Activated T-helper 2 cell treated with anti-CD3 and anti-CD28 coated beads, Interferon-gamma antibody, Interleukin-2, Interleukin-4, amounts not matched to agents 10 μg/mL and 5 μg/mL and 100 μg/mL, durations not matched to agents 14 hours and 24 hours and 36 hours (primary cell): ENCODE measurements around the gene MVD. TPM values are rescaled to one million over a fixed set of nuclear protein-coding genes. Genes with fewer than 3 reads are reported as not detected.
A peak's percentile ranks its signal among the peaks of the same experiment; 100 is the strongest.

Experiments
- DNase-seq: peaks from one replicate; pipeline ENCODE4 v3.0.0; 2021; ENCODE audit warnings: low spot score
- H3K27ac Mint-ChIP-seq: one replicate; pipeline ENCODE4 v1.8.0; 2021; ENCODE audit warnings: mixed read lengths
- H3K27me3 Mint-ChIP-seq: one replicate; pipeline ENCODE4 v1.8.0; 2021; ENCODE audit warnings: low read depth, mixed read lengths
- H3K36me3 Mint-ChIP-seq: one replicate; pipeline ENCODE4 v1.8.0; 2021; ENCODE audit warnings: low read depth, mixed read lengths
- H3K4me1 Mint-ChIP-seq: one replicate; pipeline ENCODE4 v1.8.0; 2021; ENCODE audit warnings: low read depth, mixed read lengths
- H3K4me3 Mint-ChIP-seq: one replicate; pipeline ENCODE4 v1.8.0; 2021; ENCODE audit warnings: low read depth, mild to moderate bottlenecking, moderate library complexity, mixed read lengths
- H3K9me3 Mint-ChIP-seq: one replicate; pipeline ENCODE4 v1.8.0; 2021; ENCODE audit warnings: mixed read lengths
- intact Hi-C: fragments of 100-400 bp; cut with micrococcal nuclease; formaldehyde crosslinking; loops from one replicate; pipeline ENCODE4 v1.15.1; 2023
- total RNA-seq: library from RNA; stranded (reverse); gene quantifications from 2 replicates; pipeline ENCODE4 v1.2.3, GENCODE V29; 2022

Gene MVD
- total RNA-seq, 1 donor from 2014 or later = 132 TPM

GRCh38 chr16:88646345-88647034, 16.4 kb downstream of the MVD start:
- no peak overlapping the region for H3K27ac Mint-ChIP-seq
- H3K27me3 Mint-ChIP-seq = no peaks in the 10 kb centered on the region
- peaks cover 9% of the 10 kb centered on the region for H3K4me1 Mint-ChIP-seq
- intact Hi-C loops = no loop called here
- no peaks in the 10 kb centered on the region for H3K9me3 Mint-ChIP-seq
- H3K4me3 Mint-ChIP-seq = no peak overlapping the region
- DNase-seq = no peak
- H3K36me3 Mint-ChIP-seq = peaks cover 34% of the 10 kb centered on the region

GRCh38 chr16:88645941-88646340, 16.9 kb downstream of the MVD start:
- Mint-ChIP-seq H3K4me3 (no peak overlapping the region), H3K27ac (no peak overlapping the region)

GRCh38 chr16:88645455-88645854, 17.4 kb downstream of the MVD start:
- DNase-seq = no peak
- intact Hi-C loops = no loop called here
- Mint-ChIP-seq H3K4me3 (no peak overlapping the region), H3K9me3 (no peaks in the 10 kb centered on the region), H3K27ac (no peak overlapping the region), H3K4me1 (peaks cover 5% of the 10 kb centered on the region), H3K27me3 (peaks cover 3% of the 10 kb centered on the region), H3K36me3 (peaks cover 29% of the 10 kb centered on the region)

More at GRCh38 chr16:88645941-88646340, 16.9 kb downstream of the MVD start:
- intact Hi-C loops = no loop called here
- peaks cover 5% of the 10 kb centered on the region for H3K4me1 Mint-ChIP-seq
- H3K9me3 Mint-ChIP-seq = no peaks in the 10 kb centered on the region
- H3K36me3 Mint-ChIP-seq = peaks cover 29% of the 10 kb centered on the region
- no peaks in the 10 kb centered on the region for H3K27me3 Mint-ChIP-seq
- no peak for DNase-seq

- DNase-seq = no peak
- peaks cover 19% of the 10 kb centered on the region for H3K36me3 Mint-ChIP-seq
- intact Hi-C loops = no loop called here
- H3K4me1 Mint-ChIP-seq = peaks cover 3% of the 10 kb centered on the region
- no peak overlapping the region for H3K27ac Mint-ChIP-seq
- H3K4me3 Mint-ChIP-seq = no peak overlapping the region
- peaks cover 9% of the 10 kb centered on the region for H3K27me3 Mint-ChIP-seq
- H3K9me3 Mint-ChIP-seq = no peaks in the 10 kb centered on the region
Observed at GRCh38 chr16:88643644-88643932, 19.3 kb downstream of the MVD start.

- no peak for DNase-seq
- intact Hi-C loops = no loop called here
- peaks cover 19% of the 10 kb centered on the region for H3K36me3 Mint-ChIP-seq
- H3K4me1 Mint-ChIP-seq = peaks cover 5% of the 10 kb centered on the region
- no peak overlapping the region for H3K27ac Mint-ChIP-seq
- peaks cover 11% of the 10 kb centered on the region for H3K27me3 Mint-ChIP-seq
- no peak overlapping the region for H3K4me3 Mint-ChIP-seq
- no peaks in the 10 kb centered on the region for H3K9me3 Mint-ChIP-seq
Observed at GRCh38 chr16:88642881-88643643, 19.8 kb downstream of the MVD start.

- H3K4me3 Mint-ChIP-seq = no peak overlapping the region
- no peak for DNase-seq
- peaks cover 22% of the 10 kb centered on the region for H3K36me3 Mint-ChIP-seq
- no peak overlapping the region for H3K27ac Mint-ChIP-seq
- intact Hi-C loops = no loop called here
- H3K9me3 Mint-ChIP-seq = no peaks in the 10 kb centered on the region
- H3K4me1 Mint-ChIP-seq = peaks cover 18% of the 10 kb centered on the region
- peaks cover 20% of the 10 kb centered on the region for H3K27me3 Mint-ChIP-seq
Observed at GRCh38 chr16:88640498-88641247, 22.2 kb downstream of the MVD start.

GRCh38 chr16:88640039-88640495, 22.8 kb downstream of the MVD start:
- peaks cover 20% of the 10 kb centered on the region for H3K4me1 Mint-ChIP-seq
- peaks cover 20% of the 10 kb centered on the region for H3K27me3 Mint-ChIP-seq
- no peak overlapping the region for H3K27ac Mint-ChIP-seq
- intact Hi-C loops = no loop called here
- DNase-seq = no peak
- H3K4me3 Mint-ChIP-seq = no peak overlapping the region
- H3K9me3 Mint-ChIP-seq = no peaks in the 10 kb centered on the region
- peaks cover 18% of the 10 kb centered on the region for H3K36me3 Mint-ChIP-seq

GRCh38 chr16:88639231-88640038, 23.5 kb downstream of the MVD start:
- H3K27ac Mint-ChIP-seq = no peak overlapping the region
- intact Hi-C loops = no loop called here
- no peaks in the 10 kb centered on the region for H3K9me3 Mint-ChIP-seq
- peaks cover 20% of the 10 kb centered on the region for H3K27me3 Mint-ChIP-seq
- H3K4me1 Mint-ChIP-seq = peaks cover 20% of the 10 kb centered on the region
- DNase-seq = no peak
- H3K4me3 Mint-ChIP-seq = no peak overlapping the region
- H3K36me3 Mint-ChIP-seq = peaks cover 15% of the 10 kb centered on the region

GRCh38 chr16:88638323-88639230, 24.3 kb downstream of the MVD start, which contains the start of gene IL17C:
IL17C (plus strand) TSS chr16:88638572; CDS start chr16:88638642, 70 bp downstream.
- H3K4me1 Mint-ChIP-seq = peaks cover 20% of the 10 kb centered on the region
- peaks cover 20% of the 10 kb centered on the region for H3K27me3 Mint-ChIP-seq
- H3K4me3 Mint-ChIP-seq = no peak within 1 kb of the TSS
- H3K27ac Mint-ChIP-seq = no peak within 1 kb of the TSS
- no peak for DNase-seq
- no peaks in the 10 kb centered on the region for H3K9me3 Mint-ChIP-seq
- H3K36me3 Mint-ChIP-seq = peaks cover 13% of the 10 kb centered on the region
- intact Hi-C loops = no loop called here

- DNase-seq = no peak
- Mint-ChIP-seq H3K27ac (no peak overlapping the region), H3K27me3 (peaks cover 20% of the 10 kb centered on the region), H3K36me3 (peaks cover 15% of the 10 kb centered on the region), H3K9me3 (no peaks in the 10 kb centered on the region), H3K4me1 (peaks cover 20% of the 10 kb centered on the region), H3K4me3 (peak overlapping the region; percentile 37)
- intact Hi-C loops = no loop called here
Observed at GRCh38 chr16:88636488-88637265, 26.2 kb downstream of the MVD start.

GRCh38 chr16:88635671-88636319, 27.1 kb downstream of the MVD start:
- H3K36me3 Mint-ChIP-seq = peaks cover 23% of the 10 kb centered on the region
- DNase-seq = no peak
- H3K9me3 Mint-ChIP-seq = no peaks in the 10 kb centered on the region
- no peak overlapping the region for H3K27ac Mint-ChIP-seq
- H3K4me1 Mint-ChIP-seq = peaks cover 20% of the 10 kb centered on the region
- peak overlapping the region; percentile 60 for H3K4me3 Mint-ChIP-seq
- intact Hi-C loops = no loop called here
- H3K27me3 Mint-ChIP-seq = peaks cover 20% of the 10 kb centered on the region
